SU-DHL-6 (cell line): ENCODE results near the gene MYBL2.

ENCODE experiments used
- H2AFZ ChIP-seq: fragments of 200-600 bp; sonication (generic); 2 replicates; pipeline ENCODE4 v1.6.1; 2014; ENCODE audit warnings: low read depth, mild to moderate bottlenecking, moderate library complexity, mixed read lengths, antibody characterized with exemption, low read length; ENCODE audit not compliant: severe bottlenecking
- H3F3A ChIP-seq: fragments of 200-600 bp; shearing (Covaris generic); 2 replicates; pipeline ENCODE4 v1.6.0; 2016; ENCODE audit warnings: antibody characterized with exemption, mild to moderate bottlenecking; ENCODE audit not compliant: insufficient read depth
- H3K27ac ChIP-seq: fragments of 200-600 bp; sonication (generic); 2 replicates; pipeline ENCODE4 v1.5.1; 2016; ENCODE audit warnings: low read depth, mild to moderate bottlenecking, low read length, moderate library complexity, mixed read lengths
- H3K27me3 ChIP-seq: fragments of 200-600 bp; sonication (generic), shearing (Covaris generic); 2 replicates; pipeline ENCODE4 v1.6.0; 2014; ENCODE audit warnings: mild to moderate bottlenecking, low read length
- H3K36me3 ChIP-seq: fragments of 200-600 bp; sonication (generic); 2 replicates; pipeline ENCODE4 v1.6.1; 2014; ENCODE audit warnings: mild to moderate bottlenecking, low read length, mixed read lengths
- H3K4me2 ChIP-seq: fragments of 300-600, 200-600 bp; shearing (Covaris generic), sonication (generic); 2 replicates; pipeline ENCODE4 v1.6.0; 2014; ENCODE audit warnings: low read length, low read depth, mild to moderate bottlenecking; ENCODE audit not compliant: poor library complexity, severe bottlenecking
- H3K4me3 ChIP-seq: fragments of 200-600 bp; sonication (generic); 2 replicates; pipeline ENCODE4 v1.5.1; 2014; ENCODE audit warnings: antibody characterized with exemption, low read length, mild to moderate bottlenecking, mixed read lengths; ENCODE audit not compliant: insufficient read depth, poor library complexity, severe bottlenecking
- H3K79me2 ChIP-seq: fragments of 200-600 bp; sonication (generic); 2 replicates; pipeline ENCODE4 v1.6.1; 2014; ENCODE audit warnings: mild to moderate bottlenecking, low read length, moderate library complexity; ENCODE audit not compliant: insufficient read depth
- H3K9ac ChIP-seq: fragments of 200-600 bp; sonication (generic); 2 replicates; pipeline ENCODE4 v1.7.0; 2014; ENCODE audit warnings: mild to moderate bottlenecking, low read length
- H3K9me2 ChIP-seq: fragments of 200-600 bp; sonication (generic); replicated peaks from 2 replicates; pipeline ENCODE4 v1.6.1; 2014; ENCODE audit warnings: low read length; ENCODE audit not compliant: insufficient read depth
- H3K9me3 ChIP-seq: fragments of 200-600 bp; sonication (generic); 2 replicates; pipeline ENCODE4 v1.6.1; 2014; ENCODE audit warnings: low read length, mixed read lengths; ENCODE audit not compliant: insufficient read depth
- H4K20me1 ChIP-seq: fragments of 200-600 bp; sonication (generic); 2 replicates; pipeline ENCODE4 v1.6.1; 2014; ENCODE audit warnings: low read depth, mild to moderate bottlenecking, antibody characterized with exemption, low read length, moderate library complexity, mixed read lengths
- EZH2phosphoT487 ChIP-seq: fragments of 200-600 bp; sonication (generic), shearing (Covaris generic); conservative IDR thresholded peaks from 2 replicates; pipeline ENCODE4 v1.6.1; 2018; ENCODE audit warnings: mild to moderate bottlenecking, antibody characterized with exemption, low read length, moderate library complexity, mixed read lengths
- TF ChIP-seq, protein P1 (sequence below): fragments of 200-600 bp; sonication (generic); IDR thresholded peaks from one replicate; pipeline ENCODE4 v1.5.1; 2017; ENCODE audit warnings: antibody characterized with exemption, mild to moderate bottlenecking, low read length, moderate library complexity; ENCODE audit not compliant: insufficient read depth, poor library complexity, severe bottlenecking

The MYBL2 gene

DNA sequence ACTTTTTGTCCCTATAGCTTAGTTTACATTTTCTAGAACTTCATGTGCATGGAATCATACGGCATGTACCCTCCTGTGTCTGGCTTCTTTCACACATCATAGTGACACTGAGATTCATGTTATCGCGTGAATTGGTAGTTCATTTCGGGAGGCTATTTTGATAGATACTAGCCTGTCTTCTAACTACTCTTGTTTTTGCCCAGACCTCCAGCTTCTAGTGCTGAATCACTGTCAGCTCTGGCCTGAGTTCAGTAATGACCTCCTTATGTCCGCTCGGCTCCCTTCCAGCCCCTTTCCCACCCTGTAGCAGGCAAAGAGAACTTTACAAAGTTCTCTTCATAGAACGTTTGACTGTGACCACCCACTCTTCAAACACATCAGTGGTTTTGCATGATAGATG, 14.1 kb downstream of the MYBL2 start:
- H3K27ac ChIP-seq: peak overlapping the region; percentile 97
- H3K9ac ChIP-seq: peak overlapping the region; percentile 64
- peaks cover 8% of the 10 kb centered on the region for H3K36me3 ChIP-seq
- H3F3A ChIP-seq: peaks cover 37% of the 10 kb centered on the region
- H3K9me3 ChIP-seq: no peaks in the 10 kb centered on the region
- peak overlapping the region; percentile 63 for H3K4me2 ChIP-seq
- no peaks in the 10 kb centered on the region for H4K20me1 ChIP-seq
- peak overlapping the region; percentile 14 for H3K4me3 ChIP-seq
- no peak overlapping the region for H2AFZ ChIP-seq
- TF ChIP-seq, protein P1, sequence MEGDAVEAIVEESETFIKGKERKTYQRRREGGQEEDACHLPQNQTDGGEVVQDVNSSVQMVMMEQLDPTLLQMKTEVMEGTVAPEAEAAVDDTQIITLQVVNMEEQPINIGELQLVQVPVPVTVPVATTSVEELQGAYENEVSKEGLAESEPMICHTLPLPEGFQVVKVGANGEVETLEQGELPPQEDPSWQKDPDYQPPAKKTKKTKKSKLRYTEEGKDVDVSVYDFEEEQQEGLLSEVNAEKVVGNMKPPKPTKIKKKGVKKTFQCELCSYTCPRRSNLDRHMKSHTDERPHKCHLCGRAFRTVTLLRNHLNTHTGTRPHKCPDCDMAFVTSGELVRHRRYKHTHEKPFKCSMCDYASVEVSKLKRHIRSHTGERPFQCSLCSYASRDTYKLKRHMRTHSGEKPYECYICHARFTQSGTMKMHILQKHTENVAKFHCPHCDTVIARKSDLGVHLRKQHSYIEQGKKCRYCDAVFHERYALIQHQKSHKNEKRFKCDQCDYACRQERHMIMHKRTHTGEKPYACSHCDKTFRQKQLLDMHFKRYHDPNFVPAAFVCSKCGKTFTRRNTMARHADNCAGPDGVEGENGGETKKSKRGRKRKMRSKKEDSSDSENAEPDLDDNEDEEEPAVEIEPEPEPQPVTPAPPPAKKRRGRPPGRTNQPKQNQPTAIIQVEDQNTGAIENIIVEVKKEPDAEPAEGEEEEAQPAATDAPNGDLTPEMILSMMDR: no peak
- TF ChIP-seq EZH2phosphoT487: no peak
- H3K9me2 ChIP-seq: no peaks in the 10 kb centered on the region
- H3K27me3 ChIP-seq: no peaks in the 10 kb centered on the region
- H3K79me2 ChIP-seq: peaks cover 58% of the 10 kb centered on the region

DNA sequence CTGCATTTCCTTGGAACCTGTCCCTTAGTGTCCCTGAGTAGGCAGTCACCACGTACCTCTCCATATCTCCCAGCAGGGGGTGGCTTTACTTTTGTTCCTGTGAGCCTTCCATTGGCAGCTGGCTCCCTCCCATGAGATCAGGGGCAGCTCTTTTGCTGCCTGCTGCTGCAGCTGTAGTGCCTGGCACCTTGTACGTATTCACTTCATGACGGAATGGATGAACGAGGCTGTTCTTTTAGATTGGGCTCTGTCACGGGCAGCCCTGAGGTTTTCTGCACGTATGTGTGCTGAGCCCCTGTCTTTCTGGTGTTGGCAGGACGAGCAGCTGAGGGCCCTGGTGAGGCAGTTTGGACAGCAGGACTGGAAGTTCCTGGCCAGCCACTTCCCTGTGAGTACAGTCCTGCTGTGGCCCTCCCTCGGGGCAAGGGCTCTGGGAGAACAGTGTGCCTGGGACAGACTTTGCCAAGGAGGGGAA, 14.6 kb downstream of the MYBL2 start:
- TF ChIP-seq, protein P1: no peak
- TF ChIP-seq EZH2phosphoT487: no peak
- H2AFZ ChIP-seq: no peak overlapping the region
- no peaks in the 10 kb centered on the region for H3K9me2 ChIP-seq
- H3K4me2 ChIP-seq: peak overlapping the region; percentile 63
- H3K36me3 ChIP-seq: peaks cover 9% of the 10 kb centered on the region
- H3K9ac ChIP-seq: peak overlapping the region; percentile 64
- H3K4me3 ChIP-seq: peak overlapping the region; percentile 19
- H3K27ac ChIP-seq: peak overlapping the region; percentile 97
- H3K9me3 ChIP-seq: no peaks in the 10 kb centered on the region
- H3F3A ChIP-seq: peaks cover 37% of the 10 kb centered on the region
- H3K79me2 ChIP-seq: peaks cover 58% of the 10 kb centered on the region
- H4K20me1 ChIP-seq: no peaks in the 10 kb centered on the region
- no peaks in the 10 kb centered on the region for H3K27me3 ChIP-seq

DNA sequence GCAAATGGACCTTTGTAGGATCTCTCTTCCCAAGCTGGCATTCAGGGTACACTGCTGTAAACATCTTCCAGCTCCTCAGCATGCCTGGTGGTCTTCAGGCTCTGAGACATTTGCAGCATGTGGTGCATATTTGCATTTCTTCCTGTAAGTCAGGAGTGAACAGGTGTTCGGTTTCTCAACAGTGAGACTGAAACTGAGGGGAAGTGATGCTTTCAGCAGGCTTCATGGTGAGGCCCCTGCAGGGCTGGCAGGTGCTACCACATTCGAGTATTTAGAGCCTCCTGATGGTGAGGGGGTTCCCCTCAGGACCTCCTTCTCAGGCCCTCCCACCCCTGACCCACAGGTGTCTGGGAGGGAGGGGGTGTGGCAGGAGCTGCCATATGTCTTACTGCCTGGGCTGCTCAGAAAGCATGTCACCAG, 15.1 kb downstream of the MYBL2 start:
- Histone ChIP-seq H3K36me3 (peaks cover 13% of the 10 kb centered on the region), H3K27me3 (no peaks in the 10 kb centered on the region), H2AFZ (no peak overlapping the region), H3K9me3 (no peaks in the 10 kb centered on the region), H3K9ac (peak overlapping the region; percentile 64), H3K9me2 (no peaks in the 10 kb centered on the region), H3F3A (peaks cover 38% of the 10 kb centered on the region), H3K27ac (peak overlapping the region; percentile 97), H3K4me2 (peak overlapping the region; percentile 63), H3K4me3 (peak overlapping the region; percentile 25), H4K20me1 (no peaks in the 10 kb centered on the region), H3K79me2 (peaks cover 55% of the 10 kb centered on the region)
- TF ChIP-seq, protein P1: no peak
- TF ChIP-seq EZH2phosphoT487: no peak
